ENCODE measurements around the gene ACP2.

The ACP2 gene

GRCh38 chr11:47220401-47220821, 28.2 kb downstream of the ACP2 start:
- no peaks in the 10 kb centered on the region for H3K9me2 ChIP-seq (replicated peaks; ENCODE audit: low read depth, low read length)
- TF ChIP-seq EZH2phosphoT487 (IDR thresholded peaks at IDR 0.05; ENCODE audit: borderline replicate concordance): no peak
- TF ChIP-seq, protein P1, sequence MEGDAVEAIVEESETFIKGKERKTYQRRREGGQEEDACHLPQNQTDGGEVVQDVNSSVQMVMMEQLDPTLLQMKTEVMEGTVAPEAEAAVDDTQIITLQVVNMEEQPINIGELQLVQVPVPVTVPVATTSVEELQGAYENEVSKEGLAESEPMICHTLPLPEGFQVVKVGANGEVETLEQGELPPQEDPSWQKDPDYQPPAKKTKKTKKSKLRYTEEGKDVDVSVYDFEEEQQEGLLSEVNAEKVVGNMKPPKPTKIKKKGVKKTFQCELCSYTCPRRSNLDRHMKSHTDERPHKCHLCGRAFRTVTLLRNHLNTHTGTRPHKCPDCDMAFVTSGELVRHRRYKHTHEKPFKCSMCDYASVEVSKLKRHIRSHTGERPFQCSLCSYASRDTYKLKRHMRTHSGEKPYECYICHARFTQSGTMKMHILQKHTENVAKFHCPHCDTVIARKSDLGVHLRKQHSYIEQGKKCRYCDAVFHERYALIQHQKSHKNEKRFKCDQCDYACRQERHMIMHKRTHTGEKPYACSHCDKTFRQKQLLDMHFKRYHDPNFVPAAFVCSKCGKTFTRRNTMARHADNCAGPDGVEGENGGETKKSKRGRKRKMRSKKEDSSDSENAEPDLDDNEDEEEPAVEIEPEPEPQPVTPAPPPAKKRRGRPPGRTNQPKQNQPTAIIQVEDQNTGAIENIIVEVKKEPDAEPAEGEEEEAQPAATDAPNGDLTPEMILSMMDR (conservative IDR thresholded peaks at IDR 0.05; ENCODE audit: low read length): no peak
- peaks cover 19% of the 10 kb centered on the region for H4K20me1 ChIP-seq (ENCODE audit: insufficient read depth, low read length, poor library complexity, severe bottlenecking)
- H3K27me3 ChIP-seq (ENCODE audit: insufficient read depth, low read length, poor library complexity, severe bottlenecking): no peaks in the 10 kb centered on the region
- peaks cover 7% of the 10 kb centered on the region; the same call in 1 of the 2 replicates for H3K36me3 ChIP-seq (ENCODE audit: insufficient read depth, low read length)
- no peak overlapping the region for H2AFZ ChIP-seq (ENCODE audit: low read length)
- H3K9ac ChIP-seq (ENCODE audit: low read depth, low read length, poor library complexity, severe bottlenecking): no peak overlapping the region
- H3K79me2 ChIP-seq (ENCODE audit: insufficient read depth, low read length): peaks cover 44% of the 10 kb centered on the region
- H3K4me1 ChIP-seq (ENCODE audit: insufficient read depth, low read length, poor library complexity, severe bottlenecking): peaks cover 21% of the 10 kb centered on the region
- H3K4me3 ChIP-seq (ENCODE audit: low read length, poor library complexity, severe bottlenecking): no peak overlapping the region
- no peaks in the 10 kb centered on the region for H3K9me3 ChIP-seq (ENCODE audit: insufficient read depth, low read depth, low read length)
- H3K4me2 ChIP-seq (ENCODE audit: low read depth, low read length, poor library complexity, severe bottlenecking): peak overlapping the region; percentile 38
- H3F3A ChIP-seq (ENCODE audit: low read depth): no peaks in the 10 kb centered on the region

DNA sequence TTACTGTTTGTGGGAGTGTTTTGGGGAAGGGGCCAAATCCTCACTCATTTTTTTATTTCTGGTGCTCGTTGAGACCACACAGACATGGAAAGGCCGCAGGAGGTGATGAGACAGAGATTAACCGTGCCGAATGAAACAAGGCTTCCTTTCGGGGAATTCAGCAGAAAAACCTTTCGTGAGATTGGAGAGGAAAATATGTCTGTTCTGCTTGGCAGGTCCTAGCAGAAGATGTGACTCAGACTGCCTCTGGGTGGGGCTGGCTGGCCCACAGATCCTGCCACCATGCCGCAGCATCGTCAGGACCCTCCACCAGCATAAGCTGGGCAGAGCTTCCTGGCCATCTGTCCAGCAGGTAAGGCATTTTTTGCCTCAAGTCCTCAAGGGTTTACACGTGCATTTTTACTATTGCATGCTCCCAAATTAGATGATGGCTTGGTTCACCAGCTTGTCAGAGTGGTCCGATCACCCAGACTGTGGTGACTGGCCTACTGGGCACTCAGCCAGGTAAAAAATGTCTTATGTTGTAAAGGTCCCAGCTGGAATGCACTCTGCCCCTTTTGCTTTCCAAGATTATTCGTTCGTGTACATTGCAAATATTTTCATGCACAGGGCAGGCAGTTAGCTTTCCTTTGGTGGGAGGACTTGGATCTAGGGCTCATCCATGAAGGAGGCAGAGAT, 32.4 kb downstream of the ACP2 start:
- H3K4me1 ChIP-seq (ENCODE audit: insufficient read depth, low read length, poor library complexity, severe bottlenecking): peaks cover 21% of the 10 kb centered on the region
- H3K79me2 ChIP-seq (ENCODE audit: insufficient read depth, low read length): peaks cover 49% of the 10 kb centered on the region
- no peaks in the 10 kb centered on the region for H3K27me3 ChIP-seq (ENCODE audit: insufficient read depth, low read length, poor library complexity, severe bottlenecking)
- no peaks in the 10 kb centered on the region for H3K36me3 ChIP-seq (ENCODE audit: insufficient read depth, low read length)
- H3K9me3 ChIP-seq (ENCODE audit: insufficient read depth, low read depth, low read length): no peaks in the 10 kb centered on the region
- H3F3A ChIP-seq (ENCODE audit: low read depth): no peaks in the 10 kb centered on the region
- peak overlapping the region; percentile 100 for H3K9ac ChIP-seq (ENCODE audit: low read depth, low read length, poor library complexity, severe bottlenecking)
- TF ChIP-seq, protein P1 (conservative IDR thresholded peaks at IDR 0.05; ENCODE audit: low read length): peak; percentile 36
- no peak for TF ChIP-seq EZH2phosphoT487 (IDR thresholded peaks at IDR 0.05; ENCODE audit: borderline replicate concordance)
- peaks cover 19% of the 10 kb centered on the region for H4K20me1 ChIP-seq (ENCODE audit: insufficient read depth, low read length, poor library complexity, severe bottlenecking)
- no peaks in the 10 kb centered on the region for H3K9me2 ChIP-seq (replicated peaks; ENCODE audit: low read depth, low read length)
- peak overlapping the region; percentile 81 for H3K4me3 ChIP-seq (ENCODE audit: low read length, poor library complexity, severe bottlenecking)
- peak overlapping the region; percentile 96 for H3K4me2 ChIP-seq (ENCODE audit: low read depth, low read length, poor library complexity, severe bottlenecking)
- H2AFZ ChIP-seq (ENCODE audit: low read length): no peak overlapping the region; the same call in 1 of the 2 replicates

GRCh38 chr11:47215366-47215910, 33.2 kb downstream of the ACP2 start:
- H3K4me2 ChIP-seq (ENCODE audit: low read depth, low read length, poor library complexity, severe bottlenecking): peak overlapping the region; percentile 96
- no peaks in the 10 kb centered on the region for H3K27me3 ChIP-seq (ENCODE audit: insufficient read depth, low read length, poor library complexity, severe bottlenecking)
- H3K9me2 ChIP-seq (replicated peaks; ENCODE audit: low read depth, low read length): no peaks in the 10 kb centered on the region
- H3K4me3 ChIP-seq (ENCODE audit: low read length, poor library complexity, severe bottlenecking): peak overlapping the region; percentile 81
- no peaks in the 10 kb centered on the region for H3K9me3 ChIP-seq (ENCODE audit: insufficient read depth, low read depth, low read length)
- no peaks in the 10 kb centered on the region for H3F3A ChIP-seq (ENCODE audit: low read depth)
- peaks cover 21% of the 10 kb centered on the region for H3K4me1 ChIP-seq (ENCODE audit: insufficient read depth, low read length, poor library complexity, severe bottlenecking)
- no peak for TF ChIP-seq EZH2phosphoT487 (IDR thresholded peaks at IDR 0.05; ENCODE audit: borderline replicate concordance)
- TF ChIP-seq, protein P1 (conservative IDR thresholded peaks at IDR 0.05; ENCODE audit: low read length): no peak
- peaks cover 48% of the 10 kb centered on the region for H3K79me2 ChIP-seq (ENCODE audit: insufficient read depth, low read length)
- peak overlapping the region; percentile 53; the same call in 1 of the 2 replicates for H2AFZ ChIP-seq (ENCODE audit: low read length)
- no peaks in the 10 kb centered on the region for H3K36me3 ChIP-seq (ENCODE audit: insufficient read depth, low read length)
- peaks cover 19% of the 10 kb centered on the region for H4K20me1 ChIP-seq (ENCODE audit: insufficient read depth, low read length, poor library complexity, severe bottlenecking)
- H3K9ac ChIP-seq (ENCODE audit: low read depth, low read length, poor library complexity, severe bottlenecking): peak overlapping the region; percentile 100

Data from Loucy (cell line).